Mesodermal cell (in vitro differentiated cells): ENCODE measurements around the gene ZNF587B.
"Not testable (repeated sequence)": the region's sequence is repeated elsewhere in the genome, so short reads cannot be mapped to it uniquely, and the experiment has no call there.

Source experiments
- H3K27ac ChIP-seq: 2 replicates; pipeline ENCODE4 v1.7.0; 2013; ENCODE audit warnings: mild to moderate bottlenecking, low read depth, low read length, moderate library complexity; ENCODE audit not compliant: severe bottlenecking
- H3K36me3 ChIP-seq: 2 replicates; pipeline ENCODE4 v1.7.1; 2013; ENCODE audit warnings: mild to moderate bottlenecking, low read length, moderate library complexity; ENCODE audit not compliant: control insufficient read depth, insufficient read depth
- H3K4me1 ChIP-seq: one replicate; pipeline ENCODE4 v1.7.1; 2013; ENCODE audit warnings: mild to moderate bottlenecking, low read length; ENCODE audit not compliant: insufficient read depth, control insufficient read depth, poor library complexity, severe bottlenecking
- H3K4me3 ChIP-seq: 2 replicates; pipeline ENCODE4 v1.7.0; 2013; ENCODE audit warnings: low read length, control low read depth, mild to moderate bottlenecking; ENCODE audit not compliant: insufficient read depth, poor library complexity, severe bottlenecking; ENCODE audit errors: extremely low read depth
- H3K9me3 ChIP-seq: 2 replicates; pipeline ENCODE4 v1.7.1; 2013; ENCODE audit warnings: mild to moderate bottlenecking, low read length, moderate library complexity; ENCODE audit not compliant: control insufficient read depth
- WGBS, 2 experiments: methylation state at CpG; one replicate each; pipeline ENCODE4 v1.1.5; 2013; ENCODE audit warnings: missing lambda C conversion rate in 2 of 2; ENCODE audit not compliant: insufficient coverage in 2 of 2; 5-methylcytosine and 5-hydroxymethylcytosine counted together

Gene ZNF587B

GRCh38 chr19:57872450-57872849 is 42.4 kb downstream of the ZNF587B start:
- Histone ChIP-seq H3K4me1 (no peaks in the 10 kb centered on the region), H3K9me3 (peaks cover 34% of the 10 kb centered on the region), H3K4me3 (no peak overlapping the region), H3K36me3 (peaks cover 88% of the 10 kb centered on the region), H3K27ac (no peak overlapping the region)

- WGBS, 2 experiments = 94 to 95% methylated on average over 5 to 6 of the region's 8 CpGs
- Histone ChIP-seq H3K36me3 (peaks cover 85% of the 10 kb centered on the region), H3K9me3 (peaks cover 34% of the 10 kb centered on the region)
- not testable (repeated sequence) for H3K27ac ChIP-seq, H3K4me1 ChIP-seq, H3K4me3 ChIP-seq
Measured at GRCh38 chr19:57873883-57874799, 44.0 kb downstream of the ZNF587B start.

GRCh38 chr19:57886046-57886445 is 55.9 kb downstream of the ZNF587B start:
- H3K36me3 ChIP-seq = peaks cover 44% of the 10 kb centered on the region
- WGBS, 2 experiments = 85 to 89% methylated on average over 2 of the region's 3 CpGs
- H3K9me3 ChIP-seq = peaks cover 5% of the 10 kb centered on the region
- H3K4me3 ChIP-seq = no peak overlapping the region
- H3K4me1 ChIP-seq = peaks cover 3% of the 10 kb centered on the region
- H3K27ac ChIP-seq = no peak overlapping the region

GRCh38 chr19:57887195-57887941 is 57.3 kb downstream of the ZNF587B start:
- WGBS, 2 experiments = 4 to 12% methylated on average over 3 to 4 of the region's 6 CpGs
- H3K4me3 ChIP-seq = peak overlapping the region; percentile 92
- peaks cover 44% of the 10 kb centered on the region for H3K36me3 ChIP-seq
- H3K9me3 ChIP-seq = peaks cover 8% of the 10 kb centered on the region
- peak overlapping the region; percentile 86 for H3K27ac ChIP-seq
- H3K4me1 ChIP-seq = peaks cover 3% of the 10 kb centered on the region

- peak overlapping the region; percentile 86 for H3K27ac ChIP-seq
- H3K4me1 ChIP-seq = peaks cover 3% of the 10 kb centered on the region
- WGBS, 2 experiments = 0 to 2% methylated on average over 4 of the region's 8 CpGs
- peaks cover 9% of the 10 kb centered on the region for H3K9me3 ChIP-seq
- H3K4me3 ChIP-seq = peak overlapping the region; percentile 92
- peaks cover 39% of the 10 kb centered on the region for H3K36me3 ChIP-seq
Measured at GRCh38 chr19:57888107-57888559, 58.0 kb downstream of the ZNF587B start.

GRCh38 chr19:57888560-57889231 is 58.6 kb downstream of the ZNF587B start, which contains the start of gene ZNF814:
Gene ZNF814 (minus strand): TSS chr19:57889037. CDS start chr19:57888802, 235 bp downstream.
- H3K9me3 ChIP-seq = peaks cover 9% of the 10 kb centered on the region
- H3K4me1 ChIP-seq = peaks cover 3% of the 10 kb centered on the region
- H3K27ac ChIP-seq = peak within 1 kb of the TSS; percentile 86
- 0 to 1% methylated on average over 40 to 43 of the region's 43 CpGs for WGBS, 2 experiments
- H3K36me3 ChIP-seq = peaks cover 33% of the 10 kb centered on the region
- H3K4me3 ChIP-seq = peak within 1 kb of the TSS; percentile 92

GRCh38 chr19:57890706-57891105 is 60.6 kb downstream of the ZNF587B start:
- H3K4me3 ChIP-seq, H3K9me3 ChIP-seq: not testable (repeated sequence)
- 75% methylated on average over 2 to 3 of the region's 3 CpGs for WGBS, 2 experiments

More at GRCh38 chr19:57890706-57891105, 60.6 kb downstream of the ZNF587B start:
- peaks cover 13% of the 10 kb centered on the region for H3K36me3 ChIP-seq
- H3K4me1 ChIP-seq = not testable (repeated sequence)
- peak overlapping the region; percentile 78 for H3K27ac ChIP-seq
